OCI-M2 (cell line): ENCODE results near the gene RALGAPA1.
"Not testable (repeated sequence)": the region's sequence is repeated elsewhere in the genome, so short reads cannot be mapped to it uniquely, and the experiment has no call there.

Source experiments
- DNase-seq: peaks from one replicate; lab custom pipeline; 2025; ENCODE audit not compliant: unreplicated experiment; lab: John Stamatoyannopoulos, UW

Gene RALGAPA1

GRCh38 chr14:35632271-35632670 is 176.8 kb downstream of the RALGAPA1 start:
- no peak for DNase-seq

GRCh38 chr14:35631071-35631805 is 177.9 kb downstream of the RALGAPA1 start:
- DNase-seq = no peak

DNA sequence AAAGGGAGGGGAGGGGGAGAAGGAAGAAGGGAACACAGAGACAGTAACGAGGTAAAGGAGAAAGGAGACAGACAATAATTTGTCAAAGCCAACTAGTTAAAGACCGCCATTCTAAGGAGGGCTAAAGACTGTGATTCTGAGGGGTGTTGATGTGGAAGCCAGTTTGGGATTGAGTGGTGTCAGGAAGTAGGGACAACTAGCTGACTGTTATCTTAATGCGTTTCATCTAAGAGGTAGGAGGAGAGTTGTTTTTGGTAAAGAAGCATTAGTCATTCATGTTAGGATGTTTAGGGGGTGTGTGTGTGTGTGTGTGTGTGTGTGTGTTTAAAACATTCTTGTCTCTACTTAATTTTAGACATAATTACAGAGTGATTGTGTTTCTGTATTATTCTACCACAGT is 180.1 kb downstream of the RALGAPA1 start:
- DNase-seq = no peak

DNA sequence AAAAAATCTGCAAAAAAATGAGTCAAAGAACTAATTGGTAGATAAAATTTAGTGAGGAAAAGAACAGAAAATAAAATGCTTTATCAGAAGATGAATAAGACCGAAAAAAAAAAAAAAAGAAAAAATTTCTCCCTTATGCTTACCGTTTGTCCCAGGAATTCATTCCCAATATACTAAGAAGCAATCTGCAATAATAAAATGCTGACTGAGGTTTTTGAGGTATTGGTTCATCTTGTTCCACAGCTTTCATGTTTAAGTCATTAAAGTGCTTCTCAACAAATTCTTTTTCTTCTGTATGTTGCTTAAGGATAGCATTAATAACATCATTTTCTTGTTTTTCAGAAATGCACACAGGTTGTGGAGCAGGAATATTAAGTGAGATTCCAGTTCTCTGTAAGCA is 182.1 kb downstream of the RALGAPA1 start:
- DNase-seq = not testable (repeated sequence)

- not testable (repeated sequence) for DNase-seq
These were observed 187.1 kb downstream of the RALGAPA1 start for GRCh38 chr14:35621996-35622395.

DNA sequence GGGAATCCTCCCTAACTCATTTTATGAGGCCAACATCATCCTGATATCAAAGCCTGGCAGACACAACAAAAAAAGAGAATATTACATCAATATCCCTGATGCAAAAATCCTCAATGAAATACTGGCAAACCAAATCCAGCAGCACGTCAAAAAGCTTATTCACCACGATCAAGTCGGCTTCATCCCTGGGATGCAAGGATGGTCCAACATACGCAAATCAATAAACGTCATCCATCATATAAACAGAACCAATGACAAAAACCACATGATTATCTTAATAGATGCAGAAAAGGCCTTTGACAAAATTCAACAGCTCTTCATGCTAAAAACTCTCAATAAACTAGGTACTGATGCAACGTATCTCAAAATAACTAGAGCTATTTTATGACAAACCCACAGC is 189.1 kb downstream of the RALGAPA1 start:
- DNase-seq = not testable (repeated sequence)

- not testable (repeated sequence) for DNase-seq
These were observed 189.6 kb downstream of the RALGAPA1 start for GRCh38 chr14:35619461-35619860.

DNA sequence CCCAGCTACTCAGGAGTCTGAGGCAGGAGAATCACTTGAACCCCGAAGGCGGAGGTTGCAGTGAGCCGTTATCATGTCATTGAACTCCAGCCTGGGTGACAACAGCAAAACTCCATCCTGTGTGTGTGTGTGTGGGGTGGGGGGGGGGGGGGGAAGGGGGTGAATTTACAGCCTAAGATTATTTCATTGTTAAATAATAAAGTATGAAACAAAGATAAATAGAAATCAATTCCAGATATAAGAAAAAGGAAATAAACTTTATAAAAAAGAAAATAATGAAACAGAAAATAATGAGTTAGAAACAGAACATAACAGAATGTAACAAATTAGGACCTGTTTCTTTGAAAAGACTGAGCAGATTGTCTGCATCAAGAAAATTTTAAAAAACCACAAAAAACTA is 191.6 kb downstream of the RALGAPA1 start:
- DNase-seq = no peak

- no peak for DNase-seq
These were observed 201.7 kb downstream of the RALGAPA1 start for GRCh38 chr14:35607380-35607779.

GRCh38 chr14:35600253-35600652 is 208.8 kb downstream of the RALGAPA1 start:
- no peak for DNase-seq

GRCh38 chr14:35594616-35595015 is 214.5 kb downstream of the RALGAPA1 start:
- no peak for DNase-seq

- DNase-seq = not testable (repeated sequence)
These were observed 221.7 kb downstream of the RALGAPA1 start for GRCh38 chr14:35587373-35587772.

DNA sequence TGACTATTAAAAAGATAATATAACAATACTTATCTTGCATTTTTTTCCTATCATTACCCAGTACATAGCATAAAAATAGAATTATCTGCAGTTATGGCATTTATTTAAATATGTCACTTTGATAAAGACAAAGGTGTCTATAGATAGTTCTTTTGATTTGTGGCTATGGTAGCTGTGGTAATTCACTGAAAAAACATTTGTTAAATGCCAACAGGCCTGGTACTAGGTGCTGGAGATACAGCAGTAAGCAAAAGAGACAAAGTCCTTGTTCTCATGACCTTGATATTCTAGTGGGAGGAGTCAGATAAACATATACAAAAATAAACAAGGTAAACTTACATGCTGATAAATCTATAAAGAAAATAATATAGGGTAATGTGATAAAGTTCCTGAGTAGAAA is 230.5 kb downstream of the RALGAPA1 start:
- no peak for DNase-seq

DNA sequence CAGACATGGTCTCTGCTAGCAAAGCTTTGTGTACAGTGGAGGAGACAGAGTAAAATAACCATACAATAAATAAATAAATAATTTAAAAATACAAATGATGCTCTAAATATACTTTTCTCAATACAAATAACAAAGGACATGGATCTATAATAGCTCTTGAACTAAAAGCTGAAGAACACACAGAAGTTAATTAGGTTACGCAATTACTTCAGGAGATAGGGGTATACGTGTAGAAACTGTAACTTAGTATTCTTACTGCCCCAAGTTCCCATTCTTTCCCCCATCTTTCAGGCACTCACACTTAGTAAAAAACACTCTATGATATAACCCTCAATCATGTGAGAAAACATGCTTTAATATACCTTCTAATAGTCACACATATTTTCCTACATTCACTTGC is 231.0 kb downstream of the RALGAPA1 start:
- DNase-seq = no peak

- DNase-seq = no peak
These were observed 232.2 kb downstream of the RALGAPA1 start for GRCh38 chr14:35576856-35577255.

- no peak for DNase-seq
These were observed 232.8 kb downstream of the RALGAPA1 start for GRCh38 chr14:35576260-35576659.

- no peak for DNase-seq
These were observed 235.2 kb downstream of the RALGAPA1 start for GRCh38 chr14:35573911-35574310.

- no peak for DNase-seq
These were observed 237.5 kb downstream of the RALGAPA1 start for GRCh38 chr14:35571598-35571997.

DNA sequence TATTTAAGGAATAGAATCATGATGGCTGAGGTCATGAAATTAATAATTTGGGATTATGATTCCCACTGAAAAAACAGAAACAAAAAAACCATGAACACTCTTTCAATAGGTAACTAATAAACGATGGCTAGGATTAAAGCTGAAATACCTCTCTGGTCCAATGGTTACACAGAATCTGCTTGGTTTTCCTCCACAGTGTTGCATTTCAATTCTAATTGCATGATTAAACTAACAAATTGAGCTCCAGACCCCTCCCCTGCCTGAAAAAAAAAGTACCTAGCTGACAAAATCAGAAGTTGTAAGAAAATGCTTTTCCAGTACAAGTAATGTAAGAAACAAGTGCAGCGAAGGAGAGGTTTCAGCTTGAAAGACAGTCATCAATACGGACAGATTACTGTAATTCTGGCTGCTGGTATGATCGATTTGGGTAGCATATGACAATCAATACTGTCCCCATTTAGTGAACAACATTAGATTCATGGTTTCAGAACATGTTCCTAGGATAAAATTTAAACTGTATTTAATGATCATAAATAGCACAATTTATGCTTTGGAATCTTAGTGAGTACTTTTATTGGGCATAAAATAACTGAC is 243.1 kb downstream of the RALGAPA1 start:
- no peak for DNase-seq

DNA sequence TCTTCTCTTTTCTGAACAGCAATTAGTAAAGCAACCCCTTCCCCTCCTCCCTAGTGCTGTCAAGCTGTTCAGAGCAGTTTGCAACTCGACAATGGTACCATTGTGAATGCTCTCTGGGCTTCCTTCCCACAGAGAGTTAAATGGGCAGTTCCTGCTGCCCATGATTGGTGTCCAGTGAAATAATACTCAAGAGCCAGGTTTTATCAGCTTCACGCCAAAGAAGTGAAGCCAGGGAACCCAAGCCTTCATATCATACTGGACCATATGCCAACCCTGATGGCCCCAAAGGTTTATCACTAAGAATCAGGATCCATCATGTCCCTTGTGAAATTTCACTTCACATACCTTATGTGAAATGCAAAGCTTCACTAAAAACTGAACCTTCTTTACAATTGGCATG is 250.4 kb downstream of the RALGAPA1 start:
- DNase-seq = no peak

GRCh38 chr14:35557221-35557747 is 251.8 kb downstream of the RALGAPA1 start:
- no peak for DNase-seq

DNA sequence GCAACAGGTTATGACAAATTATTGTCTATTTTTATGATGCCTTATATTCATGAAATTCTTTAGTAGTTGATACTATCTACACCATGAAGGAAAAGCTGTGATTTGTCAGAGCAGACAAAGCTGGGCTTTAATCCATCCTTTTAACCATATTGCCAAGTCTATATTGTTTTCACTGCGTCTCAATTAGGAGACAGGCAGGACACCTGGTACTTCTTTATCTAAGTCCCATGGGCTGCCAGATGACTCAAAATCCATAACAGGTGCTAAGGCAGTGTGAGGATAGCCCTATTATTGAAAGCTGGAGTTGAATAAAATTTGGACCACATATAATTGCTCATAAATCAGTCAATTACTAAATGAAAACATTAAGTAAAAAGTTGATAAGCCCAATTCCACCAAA is 252.5 kb downstream of the RALGAPA1 start:
- DNase-seq = no peak

- DNase-seq = no peak
These were observed 255.3 kb downstream of the RALGAPA1 start for GRCh38 chr14:35553808-35554207.
